K562 (cell line): ENCODE data around the gene CDCA4. TPM values are rescaled to one million over a fixed set of nuclear protein-coding genes. Genes with fewer than 3 reads are reported as not detected.

Source experiments
- ATAC-seq: fragments of 200-7000 bp; cut with Tn5 transposase; 3 replicates; pipeline ENCODE4 v1.9.1; 2020; ENCODE audit warnings: moderate library complexity
- BruUV-seq: library from RNA; stranded (reverse); fragments of 400-500 nt; replicated peaks from 2 replicates; lab custom pipeline; 2021; lab: Mats Ljungman, UMichigan
- CTCF ChIA-PET: fragments of 300-600 bp; formaldehyde crosslinking; extraction: SDS; loops from one replicate; lab custom pipeline; 2021; ENCODE audit warnings: low intra/inter-chr PET ratio; lab: Yijun Ruan, JAX
- POLR2A ChIA-PET: fragments of 300-600, 350-650 bp; sonication (Branson Sonifier 250); formaldehyde crosslinking; extraction: SDS; loops from one replicate; lab custom pipeline; 2021; ENCODE audit warnings: antibody characterized with exemption, inconsistent platforms; lab: Yijun Ruan, JAX
- DNase-seq, 4 experiments: peaks; one replicate each; pipeline versions ENCODE4 v3.0.0 to v3.0.0-alpha.2; 2011 to 2018; ENCODE audit warnings: low spot score in 3 of 4, mixed read lengths in 3 of 4; ENCODE audit errors: extremely low read depth in 1 of 4
- FAIRE-seq: peaks from 2 replicates; lab custom pipeline; 2011; peaks lifted over from hg19 to GRCh38; lab: Jason Lieb, UNC
- H2AFZ ChIP-seq: 2 replicates; pipeline ENCODE4 v1.6.0; 2011; ENCODE audit warnings: low read depth, low read length, control low read depth, inconsistent platforms
- H3K27ac ChIP-seq: fragments of 200-600 bp; 3 replicates; pipeline ENCODE4 v1.8.0; 2011; ENCODE audit warnings: low read depth, mild to moderate bottlenecking, control low read depth, inconsistent platforms, low read length, moderate library complexity, mixed read lengths; ENCODE audit errors: extremely low read depth
- H3K27me3 ChIP-seq, 2 experiments: fragments of 300-600 bp in 1 of 2; 2 replicates in 1 of 2; 3 replicates in 1 of 2; pipeline versions ENCODE4 v1.6.0 to v1.8.0; 2011; ENCODE audit warnings: inconsistent platforms in 2 of 2, low read length in 2 of 2, mild to moderate bottlenecking in 1 of 2, mixed read lengths in 1 of 2, moderate library complexity in 1 of 2; ENCODE audit not compliant: control insufficient read depth in 2 of 2, insufficient read depth in 2 of 2
- H3K36me3 ChIP-seq: fragments of 300-600 bp; 3 replicates; pipeline ENCODE4 v1.8.0; 2011; ENCODE audit warnings: mild to moderate bottlenecking, low read length, inconsistent platforms; ENCODE audit not compliant: control insufficient read depth, insufficient read depth
- H3K4me1 ChIP-seq, 2 experiments: fragments of 200-600 bp in 1 of 2; replicated peaks in 1 of 2; 2 replicates in 1 of 2; 3 replicates in 1 of 2; pipeline versions ENCODE4 v1.5.1 to v1.8.0; 2011; ENCODE audit warnings: inconsistent platforms in 2 of 2, low read length in 2 of 2, mild to moderate bottlenecking in 1 of 2, mixed read lengths in 1 of 2, moderate library complexity in 1 of 2; ENCODE audit not compliant: control insufficient read depth in 2 of 2, insufficient read depth in 2 of 2
- H3K4me2 ChIP-seq: 2 replicates; pipeline ENCODE4 v1.6.1; 2011; ENCODE audit warnings: low read length, control low read depth, inconsistent platforms, mixed read lengths; ENCODE audit not compliant: insufficient read depth
- H3K4me3 ChIP-seq: fragments of 200-600 bp; sonication (generic), shearing (Covaris generic); 2 replicates; pipeline ENCODE4 v1.5.1; 2016; ENCODE audit warnings: control low read depth, inconsistent platforms
- H3K79me2 ChIP-seq: fragments of 200-600 bp; 3 replicates; pipeline ENCODE4 v1.8.0; 2011; ENCODE audit warnings: low read length, inconsistent platforms; ENCODE audit not compliant: control insufficient read depth, insufficient read depth
- H3K9ac ChIP-seq, 2 experiments: 2 replicates each; pipeline versions ENCODE4 v1.6.0 to v1.6.1; 2011; ENCODE audit warnings: low read depth in 2 of 2, low read length in 2 of 2, control low read depth in 1 of 2, inconsistent platforms in 1 of 2, mild to moderate bottlenecking in 1 of 2, mixed read lengths in 1 of 2; ENCODE audit not compliant: insufficient read depth in 1 of 2
- H3K9me1 ChIP-seq: one replicate; pipeline ENCODE4 v1.6.0; 2011; ENCODE audit warnings: inconsistent platforms, mild to moderate bottlenecking, low read length, moderate library complexity; ENCODE audit not compliant: control insufficient read depth, insufficient read depth
- H3K9me3 ChIP-seq: replicated peaks from 2 replicates; pipeline ENCODE4 v1.5.1; 2011; ENCODE audit warnings: low read depth, low read length, inconsistent platforms; ENCODE audit not compliant: control insufficient read depth, insufficient read depth
- H4K20me1 ChIP-seq: replicated peaks from 2 replicates; pipeline ENCODE4 v1.6.1; 2011; ENCODE audit warnings: low read length, inconsistent platforms, mixed read lengths; ENCODE audit not compliant: control insufficient read depth, insufficient read depth
- KDM2B ChIP-seq: fragments of 250-450 bp; sonication (Bioruptor Pico); IDR thresholded peaks from 2 replicates; pipeline ENCODE4 v1.8.0; 2021; ENCODE audit warnings: mild to moderate bottlenecking, moderate library complexity
- PHF20 ChIP-seq: fragments of 450-650 bp; IDR thresholded peaks from 2 replicates; pipeline ENCODE4 v1.6.1; 2018; ENCODE audit not compliant: partially characterized antibody
- ZNF586 ChIP-seq: fragments of 450-650 bp; formaldehyde crosslinking; conservative IDR thresholded peaks from 2 replicates; pipeline ENCODE4 v1.4.0; 2020; ENCODE audit warnings: mild to moderate bottlenecking, moderate library complexity
- WGBS: fragments of 100-300 bp; shearing (Covaris generic); methylation state at CpG from one replicate; pipeline ENCODE4 v1.1.6; 2016; ENCODE audit warnings: low coverage, mixed read lengths; ENCODE audit not compliant: insufficient coverage; ENCODE audit errors: missing lambda C conversion rate; 5-methylcytosine and 5-hydroxymethylcytosine counted together
- in situ Hi-C: fragments of 300-500 bp; cut with MboI; formaldehyde crosslinking; loops from 4 replicates; pipeline ENCODE4 v1.15.0; 2018; ENCODE audit warnings: inconsistent platforms, mixed read lengths
- intact Hi-C: fragments of 100-400 bp; cut with micrococcal nuclease; formaldehyde crosslinking; loops from 2 replicates; pipeline ENCODE4 v1.14.2; 2022
- polyA plus RNA-seq, 8 experiments: library from polyadenylated mRNA; depleted of rRNA in 4 of 8; stranded (reverse) in 5 of 8; unstranded in 3 of 8; fragments of >200 nt; fragmentation: Nextera tagmentation in 2 of 8; fragmentation: Illumina TruSeq in 1 of 8; extraction: Ambion mirVana in 2 of 8; extraction: Trizol in 1 of 8; gene quantifications; 2 replicates each; pipeline versions ENCODE4 v1.2.1 to v1.2.3, GENCODE V29; 2011 to 2014; ENCODE audit warnings: inconsistent platforms in 1 of 8, missing spikeins in 1 of 8
- total RNA-seq, 7 experiments: library from RNA; depleted of rRNA in 6 of 7; stranded (reverse); fragments of >200 nt in 6 of 7; fragmentation: Illumina TruSeq in 2 of 7; extraction: Trizol in 2 of 7; gene quantifications; 2 replicates each; pipeline versions ENCODE4 v1.2.1 to v1.2.3, GENCODE V29; 2011 to 2021; ENCODE audit warnings: low replicate concordance in 1 of 7

CDCA4 gene
- total and polyA plus RNA-seq, 9 of the 15 experiments (the other 6 are each of a cell fraction or from before 2014, with no cell fraction given) = 6.6 to 44.2 (median 23.0) TPM

DNA sequence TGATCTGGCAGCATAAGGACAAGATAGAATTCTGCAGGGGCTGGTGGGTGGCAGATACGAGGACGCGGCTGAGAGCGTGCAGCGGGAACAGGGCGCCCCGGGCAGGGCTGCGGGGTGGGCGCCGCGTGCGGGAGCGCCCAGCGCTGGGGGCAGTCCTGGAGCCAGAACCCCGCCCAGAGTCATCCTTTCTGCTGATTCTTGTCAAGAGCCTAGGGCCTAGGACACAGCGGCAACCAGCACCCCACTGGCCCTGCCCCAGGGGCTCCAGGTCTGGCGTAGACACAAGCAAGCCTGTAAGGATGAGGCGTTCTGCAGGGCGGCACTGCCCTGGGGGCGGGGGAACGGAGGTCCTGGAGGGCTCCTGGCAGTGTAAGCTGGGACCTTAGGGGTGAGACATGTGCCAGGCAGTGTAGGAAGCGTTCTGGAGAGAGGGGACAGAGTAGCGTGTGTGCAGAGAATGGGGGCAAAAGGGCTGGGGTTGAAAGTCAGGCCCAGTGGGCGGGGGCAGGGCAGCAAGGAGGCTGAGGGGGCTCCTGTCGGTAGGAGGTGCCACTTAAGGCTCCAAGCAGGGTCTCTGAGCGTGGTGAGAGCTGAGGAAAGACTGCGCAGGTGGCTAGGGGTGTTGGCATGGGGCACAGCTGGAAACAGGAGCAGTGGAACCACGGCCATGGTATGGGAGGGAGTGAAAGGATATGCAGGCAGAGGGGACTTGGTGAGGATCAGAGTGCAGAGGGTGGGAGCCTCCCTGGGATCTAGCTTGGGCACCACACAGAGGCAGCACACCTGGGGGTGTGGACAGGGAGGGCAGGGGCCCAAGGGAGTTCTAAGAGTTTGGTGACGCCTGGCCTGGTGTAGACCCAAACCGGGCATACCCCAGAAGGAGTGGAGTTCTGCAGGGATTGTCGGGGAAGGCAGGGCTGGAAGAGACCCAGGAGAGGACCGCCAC lies 41.9 kb downstream of the CDCA4 start:
- Histone ChIP-seq H3K9ac (peak overlapping the region in 1 of 2 experiments; percentile 82; a peak in 2 of 4 replicates), H3K9me1 (no peaks in the 10 kb centered on the region), H3K9me3 (no peaks in the 10 kb centered on the region), H2AFZ (peak overlapping the region; percentile 80), H3K27me3 (no peaks in the 10 kb centered on the region), H3K79me2 (no peaks in the 10 kb centered on the region), H3K4me2 (peak overlapping the region; percentile 62), H3K36me3 (no peaks in the 10 kb centered on the region), H3K27ac (no peak overlapping the region), H4K20me1 (0 out of 2 replicates have a peak, but pooled peaks cover 11% of the 10 kb centered on the region)
- peak; percentile 8; the same call in 2 of the 3 replicates for ATAC-seq
- no peak for DNase-seq
- in situ Hi-C loops = no loop called here
- 69% methylated on average over 9 of the region's 32 CpGs for WGBS
- intact Hi-C loops = loop anchor here (5.0 kb wide), 1 partner anchor 38 kb away; no protein-coding TSS in a partner anchor
- FAIRE-seq = no peak
- ChIA-PET CTCF (interaction anchor here (1.0 kb wide), 1 partner anchor 63 kb away, joined by 3 read pairs; no protein-coding TSS in a partner anchor), POLR2A (no interaction called here)
- TF ChIP-seq PHF20 (no peak), ZNF586 (CRISPR knock-in tag) (no peak), KDM2B (CRISPR knock-in tag) (0 out of 2 replicates have a peak, but pooled peaks have one; percentile 53)
- TF ChIP-seq, all 486 proteins: peak for 1
- BruUV-seq = no TSS peak
- H3K4me3 ChIP-seq = peak overlapping the region; percentile 38
- H3K4me1 ChIP-seq = peaks cover 7 to 64% of the 10 kb centered on the region in 2 experiments; a peak in 4 of 5 replicates
